K562 treated with DMSO at 1 percent for 48 hours (cell line): ENCODE data around the gene RABL2B. TPM values are rescaled to one million over a fixed set of nuclear protein-coding genes. Genes with fewer than 3 reads are reported as not detected.

ENCODE experiments used
- total RNA-seq: library from RNA; unstranded; fragments of 300-600 nt; gene quantifications from 2 replicates; pipeline ENCODE4 v1.2.3, GENCODE V29; 2022; ENCODE audit warnings: low replicate concordance; ENCODE audit errors: extremely low read depth

Gene RABL2B
- total RNA-seq = not detected in 2 replicates

DNA sequence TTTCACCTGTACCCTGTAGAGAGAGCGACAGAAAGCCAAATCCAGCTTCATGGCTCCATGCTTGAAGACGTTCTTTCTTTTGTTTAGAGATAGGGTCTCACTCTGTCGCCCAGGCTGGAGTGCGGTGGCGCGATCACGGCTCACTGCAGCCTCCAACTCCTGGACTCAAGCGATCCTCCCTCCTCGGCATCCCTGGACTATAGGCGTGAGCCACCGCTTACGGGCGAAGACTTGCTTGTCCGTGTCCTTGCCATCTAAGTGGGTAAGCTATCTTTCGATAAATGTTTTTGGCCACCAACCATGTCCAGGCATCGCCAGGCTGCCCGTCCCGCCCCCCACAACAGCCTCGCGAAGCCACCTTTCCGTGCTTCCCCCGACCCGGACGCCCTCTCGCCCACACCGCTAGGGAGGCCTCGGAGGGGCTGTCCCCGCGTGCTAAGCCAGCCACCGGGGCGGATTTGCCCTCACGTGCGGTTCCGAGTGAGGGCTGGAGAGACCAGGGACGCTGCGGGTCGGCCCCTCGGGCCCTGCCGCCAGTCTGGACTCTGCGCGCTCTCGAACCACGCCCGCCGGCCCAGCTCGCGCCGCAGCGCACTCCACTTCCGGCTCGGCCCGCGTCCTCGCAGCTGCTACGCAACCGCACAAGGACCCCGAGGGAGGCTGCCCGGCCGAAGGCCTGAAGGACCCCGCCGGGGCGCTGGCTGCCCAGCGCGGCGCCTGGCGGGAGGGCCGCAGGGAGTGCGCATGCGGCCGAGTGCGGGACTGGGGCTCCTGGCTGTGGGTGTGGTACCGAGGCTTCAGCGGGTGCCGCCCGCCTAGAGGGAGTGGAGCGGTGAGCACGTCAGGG lies at the start of gene RABL2B:
Gene RABL2B, minus strand, starts transcription at position 604 of the 847 bp plus-strand sequence. CDS start 1,342 bp downstream, outside the sequence.

GRCh38 chr22:50737728-50738648 lies 45.4 kb downstream of the RABL2B start, which contains the start of gene ACR:
Gene ACR (plus strand): TSS chr22:50738204. CDS start chr22:50738236, 32 bp downstream.

Other genes starting within 250 kb of the RABL2B start
- not detected in 2 replicates for gene KLHDC7B, start 237.7 kb downstream of the RABL2B start, total RNA-seq
- not detected in 2 replicates for gene SYCE3, start 220.7 kb downstream of the RABL2B start, total RNA-seq
- gene CPT1B, start 205.2 kb downstream of the RABL2B start, total RNA-seq = not detected in 2 replicates
- not detected in 2 replicates for gene CHKB, start 200.8 kb downstream of the RABL2B start, total RNA-seq
- gene MAPK8IP2, start 182.8 kb downstream of the RABL2B start, total RNA-seq = not detected in 2 replicates
- not detected in 2 replicates for gene ARSA, start 155.5 kb downstream of the RABL2B start, total RNA-seq
- gene SHANK3, start 110.8 kb downstream of the RABL2B start, total RNA-seq = not detected in 2 replicates
- not detected in 2 replicates for gene ACR, start 45.4 kb downstream of the RABL2B start, total RNA-seq